Astrocyte of the cerebellum (primary cell): ENCODE results near the gene IL18BP.

Source experiments
- DNase-seq: peaks from one replicate; pipeline ENCODE4 v3.0.0-alpha.2; 2011; ENCODE audit warnings: low read depth
- H3K4me3 ChIP-seq: 2 replicates; pipeline ENCODE4 v1.5.1; 2011; ENCODE audit warnings: mild to moderate bottlenecking, low read depth, low read length, moderate library complexity
- CTCF ChIP-seq: IDR thresholded peaks from 2 replicates; pipeline ENCODE4 v1.5.1; 2012; ENCODE audit warnings: low read length, low read depth, moderate library complexity, mild to moderate bottlenecking; ENCODE audit errors: missing control alignments
- in situ Hi-C: cut with HindIII; loops from 2 replicates; pipeline ENCODE4 v1.10.0; 2017; ENCODE audit warnings: low sequenced_read_pairs

IL18BP gene

GRCh38 chr11:72045849-72046248, 47.1 kb downstream of the IL18BP start:
- in situ Hi-C loops, result no loop called here
- no peak for DNase-seq
- no peak for TF ChIP-seq CTCF
- no peak overlapping the region for H3K4me3 ChIP-seq

GRCh38 chr11:72048766-72049460, 50.2 kb downstream of the IL18BP start:
- no peak for TF ChIP-seq CTCF
- no peak overlapping the region for H3K4me3 ChIP-seq
- no peak for DNase-seq
- in situ Hi-C loops, result no loop called here
